GM13976 (cell line): ENCODE results near the gene KCTD1.
A peak's percentile ranks its signal among the peaks of the same experiment; 100 is the strongest.

Source experiments
- DNase-seq: peaks from one replicate; pipeline ENCODE4 v3.0.0; 2012; ENCODE audit warnings: low spot score
- CTCF ChIP-seq: IDR thresholded peaks from 2 replicates; pipeline ENCODE4 v1.5.1; 2012; ENCODE audit warnings: borderline replicate concordance, mild to moderate bottlenecking; ENCODE audit not compliant: insufficient read depth; ENCODE audit errors: extremely low read depth, missing control alignments, control extremely low read depth
- in situ Hi-C: fragments of 300-500 bp; cut with MboI; formaldehyde crosslinking; loops from one replicate; pipeline ENCODE4 v1.12.0; 2022; ENCODE audit warnings: low sequenced_read_pairs, mixed read lengths, inconsistent platforms; ENCODE audit not compliant: unreplicated experiment

Gene KCTD1

GRCh38 chr18:26406854-26407517 lies 141.4 kb downstream of the KCTD1 start:
- TF ChIP-seq CTCF: no peak
- DNase-seq: no peak
- in situ Hi-C loops: loop anchor here (10.0 to 25.0 kb wide), 3 partner anchors 238 to 580 kb away; no protein-coding TSS in a partner anchor

GRCh38 chr18:26406324-26406723 lies 142.0 kb downstream of the KCTD1 start:
- TF ChIP-seq CTCF: no peak
- in situ Hi-C loops: loop anchor here (10.0 to 25.0 kb wide), 3 partner anchors 238 to 581 kb away; no protein-coding TSS in a partner anchor
- no peak for DNase-seq

- peak; percentile 78 for TF ChIP-seq CTCF
- peak; percentile 75 for DNase-seq
- in situ Hi-C loops: loop anchor here (10.0 to 25.0 kb wide), 3 partner anchors 240 to 582 kb away; no protein-coding TSS in a partner anchor
These were observed 143.1 kb downstream of the KCTD1 start for GRCh38 chr18:26405190-26405801.
